Stimulated activated CD4-positive, alpha-beta T cell treated with anti-CD3 and anti-CD28 coated beads, Interleukin-12 subunit alpha, Interleukin-12 subunit beta, amount 100 ng/mL, for 48 hours (primary cell): ENCODE measurements around the gene SYNJ1.
"Not testable (repeated sequence)": the region's sequence is repeated elsewhere in the genome, so short reads cannot be mapped to it uniquely, and the experiment has no call there.

ENCODE experiments used
- DNase-seq, 3 donors: peaks; one replicate each; pipeline ENCODE4 v3.0.0-alpha.2; 2020; ENCODE audit warnings: low read depth in 2 of 3, low spot score in 1 of 3

The SYNJ1 gene

DNA sequence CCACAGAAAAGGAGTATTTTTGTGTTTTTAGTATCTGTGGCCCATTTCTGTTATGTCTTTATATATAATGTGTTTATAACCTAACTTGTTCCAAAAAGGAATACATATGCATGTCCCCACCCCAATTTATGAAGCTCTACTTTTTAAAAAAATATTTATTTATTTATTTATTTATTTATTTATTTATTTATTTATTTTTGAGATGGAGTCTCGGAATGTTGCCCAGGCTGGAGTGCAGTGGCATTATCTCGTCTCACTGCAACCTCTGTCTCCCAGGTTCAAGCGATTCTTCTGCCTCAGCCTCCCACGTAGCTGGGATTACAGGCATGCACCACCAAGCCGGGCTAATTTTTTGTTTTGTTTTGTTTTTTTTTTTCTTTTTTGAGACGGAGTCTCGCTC lies 32.3 kb downstream of the SYNJ1 start:
- not testable (repeated sequence) for DNase-seq

DNA sequence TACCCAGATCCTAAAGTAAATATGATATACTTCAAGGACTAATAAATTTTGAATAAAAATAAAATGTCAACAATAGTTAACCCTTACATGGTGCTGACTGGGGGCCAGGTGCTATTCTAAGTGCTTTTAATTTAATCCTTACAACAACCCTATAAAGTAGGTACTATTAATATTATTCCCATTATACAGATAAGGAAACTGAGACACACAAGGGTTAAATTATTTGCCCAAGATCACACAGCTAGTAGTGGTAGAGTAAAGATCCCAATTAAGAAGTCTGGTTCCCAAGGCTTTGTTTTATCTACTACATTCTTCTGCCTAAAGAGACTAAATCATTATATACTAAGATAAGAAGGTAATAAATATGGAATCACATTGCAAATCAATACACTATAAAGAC lies 34.2 kb downstream of the SYNJ1 start:
- DNase-seq, result no peak

DNA sequence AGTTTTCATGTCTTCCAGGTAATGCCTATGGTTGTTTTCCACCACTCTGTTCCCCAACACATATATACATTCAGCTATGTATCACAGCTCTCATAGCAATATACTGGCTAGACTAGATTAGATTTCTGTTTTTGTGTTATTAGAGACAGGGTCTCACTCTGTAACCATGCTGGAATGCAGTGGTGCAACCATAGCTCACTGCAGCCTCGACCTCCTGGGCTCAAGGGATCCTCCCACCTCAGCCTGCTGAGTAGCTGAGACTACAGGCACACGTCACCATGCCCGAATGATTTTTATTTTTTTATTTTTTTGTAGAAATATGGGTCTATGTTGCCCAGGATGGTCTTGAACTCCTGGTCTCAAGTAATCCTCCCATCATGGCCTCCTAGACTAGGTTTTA lies 37.7 kb downstream of the SYNJ1 start:
- no peak for DNase-seq

DNA sequence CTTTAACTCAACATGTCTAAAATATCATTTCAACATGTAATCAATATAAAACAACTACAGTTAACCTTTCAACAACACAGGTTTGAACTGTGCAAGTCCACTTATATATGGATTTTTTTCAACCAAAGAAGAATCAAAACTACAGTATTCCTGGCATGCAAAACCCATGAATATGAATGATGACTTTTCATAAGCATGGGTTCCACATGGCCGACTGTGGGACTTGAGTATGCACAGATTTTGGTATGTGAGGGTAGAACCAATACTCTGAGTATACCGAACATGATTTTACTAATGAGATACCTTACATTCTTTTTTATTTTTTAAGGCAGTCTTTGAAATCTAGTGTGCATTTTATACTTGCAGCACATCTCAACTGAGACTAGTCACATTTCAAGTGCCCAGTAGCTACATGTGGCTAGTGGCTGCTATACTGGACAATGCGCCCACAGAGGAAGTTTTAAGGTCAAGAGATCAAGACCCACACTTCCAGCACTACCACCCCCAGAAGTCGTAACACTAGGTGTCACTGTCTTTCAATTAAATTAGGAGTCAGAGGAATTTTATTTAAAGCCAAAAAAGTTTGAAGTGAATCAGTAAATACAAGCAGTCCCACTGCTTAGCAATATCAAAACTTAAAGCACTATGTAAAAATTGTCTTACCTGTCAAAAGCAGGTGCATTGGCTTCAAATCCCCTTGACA lies 40.0 kb downstream of the SYNJ1 start:
- DNase-seq, result no peak

DNA sequence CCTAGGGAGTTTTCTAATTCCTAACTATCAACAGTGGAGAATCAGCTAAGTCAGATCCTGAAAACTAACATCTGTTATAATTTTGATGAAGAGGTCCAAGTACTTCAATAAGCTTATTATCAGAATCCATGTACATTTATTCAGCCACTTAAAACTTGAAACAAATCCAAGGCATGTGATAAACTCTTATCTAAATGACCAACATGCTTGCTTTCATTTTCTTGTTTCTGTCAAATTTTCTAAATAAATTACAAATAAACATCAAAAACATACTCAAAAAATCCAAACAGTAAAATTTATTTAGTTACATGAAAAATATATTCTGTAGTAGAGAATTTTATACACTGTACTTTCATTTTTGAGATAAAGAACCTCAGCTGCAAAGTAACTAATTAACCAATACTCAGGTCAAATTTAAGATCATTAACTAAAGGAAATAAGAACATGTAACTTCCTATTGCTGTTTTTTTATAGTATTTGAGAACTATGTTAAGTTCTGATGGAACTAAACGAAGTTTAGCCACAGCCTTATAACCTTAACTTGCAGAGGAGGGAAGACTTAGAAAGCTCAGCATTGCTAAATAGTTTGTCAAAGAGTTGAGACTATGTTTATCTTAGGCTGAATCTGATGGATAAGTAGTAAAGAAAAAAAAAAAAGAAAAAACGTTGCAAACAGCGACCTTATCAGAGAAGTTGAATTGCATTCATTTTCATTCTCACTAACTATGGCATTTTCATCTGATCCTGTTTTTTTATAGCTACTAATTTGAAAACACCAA lies 44.9 kb downstream of the SYNJ1 start:
- DNase-seq, result no peak

DNA sequence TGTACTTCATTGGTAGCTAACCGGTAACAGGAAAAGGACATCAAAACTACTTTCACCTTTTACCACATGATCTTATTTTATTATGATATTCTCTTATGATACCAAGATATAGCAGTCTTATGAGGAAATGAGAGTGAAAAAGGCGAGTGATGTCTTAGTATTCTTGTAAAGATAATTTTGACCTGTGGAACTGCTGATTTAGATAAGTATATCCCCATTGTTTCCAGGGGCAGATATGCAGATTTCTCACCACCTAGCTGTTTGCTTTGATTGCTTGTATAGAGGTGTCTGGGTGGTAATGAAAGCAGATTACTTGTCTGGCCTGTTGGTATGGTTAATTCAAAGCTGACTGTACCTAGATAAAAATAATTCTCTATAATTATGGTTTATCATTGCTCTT lies 53.1 kb downstream of the SYNJ1 start:
- DNase-seq, result no peak

DNA sequence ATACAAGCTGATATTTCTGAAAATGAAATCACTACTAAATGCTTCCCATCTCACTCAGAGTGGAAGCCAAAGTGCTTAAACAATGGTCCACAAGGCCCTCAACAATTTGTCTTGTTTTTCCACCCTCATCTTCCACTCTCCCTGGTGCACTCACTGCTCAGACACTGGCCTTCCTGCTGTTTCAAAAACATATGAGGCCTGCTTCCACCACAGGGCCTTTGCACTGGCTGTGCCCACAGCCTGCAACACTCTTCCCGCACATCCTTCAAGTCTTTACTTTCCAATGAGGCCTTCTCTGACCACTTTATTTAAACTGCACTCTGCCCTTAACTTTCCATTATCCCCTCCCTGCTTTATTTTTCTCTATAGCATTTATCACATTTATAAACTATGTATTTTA lies 53.8 kb downstream of the SYNJ1 start:
- no peak for DNase-seq

DNA sequence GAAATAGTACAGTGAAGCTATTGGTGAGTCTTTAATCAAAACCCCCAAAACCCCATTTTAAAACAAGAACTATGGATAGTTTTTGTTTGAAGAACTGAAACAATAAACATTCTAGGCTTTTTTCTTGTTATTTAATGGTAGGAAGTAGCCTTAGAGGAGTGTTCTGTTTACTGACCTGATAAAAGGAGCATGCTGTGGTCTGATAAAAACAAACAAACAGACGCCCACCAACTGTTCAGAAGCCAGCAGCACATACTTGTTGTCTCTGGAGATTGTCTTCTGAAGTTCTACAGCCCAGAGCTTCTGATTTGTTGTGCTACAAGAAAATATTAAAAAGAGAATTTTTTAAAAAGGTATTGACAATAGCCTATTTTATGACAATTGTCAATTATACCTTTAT lies 61.6 kb downstream of the SYNJ1 start:
- no peak for DNase-seq

DNA sequence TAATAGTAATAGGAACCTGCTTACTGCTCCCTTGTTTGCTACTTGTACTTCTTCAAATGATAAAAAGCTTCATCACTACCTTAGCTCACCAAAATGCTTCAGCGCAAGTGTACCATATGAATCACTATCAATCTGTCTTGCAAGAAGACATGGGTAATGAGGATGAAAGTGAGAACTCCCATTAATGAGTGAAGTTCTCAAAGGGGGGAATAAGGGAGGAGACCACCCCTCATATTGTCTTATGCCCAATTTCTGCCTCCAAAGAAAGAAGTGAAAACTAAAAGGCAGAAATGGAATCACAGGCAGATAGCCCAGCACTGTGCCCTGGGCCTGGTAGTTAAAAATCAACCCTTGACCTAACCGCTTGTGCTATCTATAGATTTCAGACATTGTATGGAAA lies 63.7 kb downstream of the SYNJ1 start:
- not testable (repeated sequence) for DNase-seq

DNA sequence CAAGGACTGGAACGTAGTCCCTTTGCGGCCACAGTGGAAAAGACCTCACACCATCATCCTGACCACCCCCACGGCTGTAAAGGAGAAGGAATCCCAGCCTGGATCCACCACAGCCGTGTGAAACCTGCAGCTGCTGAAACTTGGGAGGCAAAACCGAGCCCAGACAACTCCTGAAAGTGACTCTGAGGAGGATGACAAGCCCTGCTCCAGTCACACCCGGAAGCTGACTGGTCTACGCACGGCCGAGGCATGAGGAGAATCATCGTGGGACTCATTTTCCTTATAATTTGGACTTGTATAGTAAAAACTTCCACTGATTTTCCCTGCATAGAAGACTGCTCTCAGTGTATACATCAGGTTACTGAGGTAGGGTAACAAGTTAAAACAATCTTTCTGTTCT lies 65.8 kb downstream of the SYNJ1 start:
- DNase-seq, result not testable (repeated sequence)

DNA sequence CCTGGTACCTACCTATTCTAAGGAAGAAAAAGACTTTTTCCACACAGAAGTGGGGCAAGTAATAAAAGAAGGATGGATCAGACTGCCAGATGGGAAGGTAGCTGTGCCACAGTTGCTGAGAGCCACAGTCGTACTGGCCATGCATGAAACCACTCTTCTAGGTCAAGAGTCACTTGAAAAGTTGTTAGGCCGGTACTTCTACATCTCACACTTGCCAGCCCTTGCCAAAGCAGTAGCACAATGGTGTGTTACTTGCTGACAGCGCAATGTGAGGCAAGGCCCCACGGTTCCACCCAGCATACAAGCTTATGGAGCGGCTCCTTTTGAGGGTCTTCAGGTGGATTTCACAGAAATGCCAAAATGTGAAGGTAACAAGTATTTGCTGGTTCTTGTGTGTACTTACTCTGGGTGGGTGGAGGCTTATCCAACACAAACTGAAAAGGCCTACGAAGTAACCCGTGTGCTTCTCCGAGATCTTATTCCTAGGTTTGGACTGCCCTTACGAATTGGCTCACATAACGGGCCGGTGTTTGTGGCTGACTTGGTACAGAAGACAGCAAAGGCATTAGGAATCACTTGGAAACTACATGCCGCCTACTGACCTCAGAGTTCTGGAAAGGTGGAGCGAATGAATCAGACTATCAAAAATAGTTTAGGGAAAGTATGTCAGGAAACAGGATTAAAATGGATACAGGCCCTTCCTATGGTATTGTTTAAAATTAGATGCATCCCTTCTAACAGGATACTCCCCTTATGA lies 66.6 kb downstream of the SYNJ1 start:
- DNase-seq, result not testable (repeated sequence)

DNA sequence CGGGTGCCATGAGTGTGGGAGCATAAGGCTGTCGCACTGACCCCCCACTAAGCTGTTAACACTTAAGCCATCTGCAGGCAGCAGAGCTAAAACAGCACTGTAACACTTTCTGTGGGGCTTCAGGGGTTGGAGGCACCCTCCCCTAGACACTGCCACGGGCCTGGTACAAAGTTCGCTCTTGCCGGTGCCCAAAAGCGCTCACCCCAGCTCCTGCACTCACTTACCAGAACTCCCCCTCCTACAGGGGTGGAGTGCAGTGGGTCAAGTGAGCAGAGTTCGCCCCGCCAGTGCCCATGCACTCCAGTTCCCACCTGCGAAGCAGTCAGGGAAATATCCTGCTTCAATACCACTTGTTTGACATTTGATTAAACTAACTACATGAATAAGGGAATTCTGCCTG lies 69.3 kb downstream of the SYNJ1 start:
- no peak for DNase-seq

DNA sequence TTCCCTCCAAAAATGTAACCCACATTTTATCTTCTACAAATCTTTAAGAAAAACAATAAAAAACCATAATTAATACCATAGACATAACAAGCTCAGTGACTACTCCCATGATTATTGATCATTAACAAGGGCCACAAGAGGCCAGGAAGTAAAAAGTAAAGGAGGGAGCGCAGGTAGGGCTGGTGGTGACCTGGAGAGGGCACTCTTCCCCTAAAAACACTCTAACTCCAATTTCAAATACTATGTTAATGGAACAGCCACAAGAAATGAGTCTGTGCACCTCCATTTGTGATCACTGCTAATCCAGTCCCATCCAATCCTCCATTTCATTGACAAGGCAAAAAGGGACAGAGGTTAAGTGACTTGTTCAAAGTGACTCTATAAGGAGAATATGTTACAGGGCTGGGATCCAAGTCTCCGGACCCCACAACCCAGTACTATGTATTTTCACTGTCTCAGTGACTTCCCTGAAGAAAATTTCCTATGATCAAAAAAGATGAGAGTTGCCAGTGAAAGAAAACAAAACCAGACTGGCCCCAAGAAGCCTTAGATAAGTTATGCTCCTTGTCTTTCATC lies 74.4 kb downstream of the SYNJ1 start:
- DNase-seq, result peak in 2 of 3 donors; percentile 2 to 8

DNA sequence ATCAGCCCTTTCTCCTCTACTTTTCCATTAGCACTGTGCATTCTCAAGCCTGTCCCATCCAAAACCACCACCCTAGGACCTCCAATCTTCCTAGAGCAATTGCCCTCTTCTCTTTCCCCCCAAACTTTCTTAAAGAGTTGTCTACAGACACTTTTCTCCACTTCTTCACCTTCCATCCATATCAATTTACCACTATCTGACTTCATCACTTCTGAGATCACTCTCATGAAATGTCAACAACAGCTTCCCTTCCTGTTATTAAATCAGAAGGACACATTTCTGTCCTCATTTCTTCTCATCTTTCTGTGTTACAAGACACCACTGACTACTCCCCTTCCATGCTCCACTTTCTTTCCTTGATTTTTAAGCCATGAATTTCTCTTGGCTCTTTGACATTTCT lies 79.6 kb downstream of the SYNJ1 start:
- no peak for DNase-seq

DNA sequence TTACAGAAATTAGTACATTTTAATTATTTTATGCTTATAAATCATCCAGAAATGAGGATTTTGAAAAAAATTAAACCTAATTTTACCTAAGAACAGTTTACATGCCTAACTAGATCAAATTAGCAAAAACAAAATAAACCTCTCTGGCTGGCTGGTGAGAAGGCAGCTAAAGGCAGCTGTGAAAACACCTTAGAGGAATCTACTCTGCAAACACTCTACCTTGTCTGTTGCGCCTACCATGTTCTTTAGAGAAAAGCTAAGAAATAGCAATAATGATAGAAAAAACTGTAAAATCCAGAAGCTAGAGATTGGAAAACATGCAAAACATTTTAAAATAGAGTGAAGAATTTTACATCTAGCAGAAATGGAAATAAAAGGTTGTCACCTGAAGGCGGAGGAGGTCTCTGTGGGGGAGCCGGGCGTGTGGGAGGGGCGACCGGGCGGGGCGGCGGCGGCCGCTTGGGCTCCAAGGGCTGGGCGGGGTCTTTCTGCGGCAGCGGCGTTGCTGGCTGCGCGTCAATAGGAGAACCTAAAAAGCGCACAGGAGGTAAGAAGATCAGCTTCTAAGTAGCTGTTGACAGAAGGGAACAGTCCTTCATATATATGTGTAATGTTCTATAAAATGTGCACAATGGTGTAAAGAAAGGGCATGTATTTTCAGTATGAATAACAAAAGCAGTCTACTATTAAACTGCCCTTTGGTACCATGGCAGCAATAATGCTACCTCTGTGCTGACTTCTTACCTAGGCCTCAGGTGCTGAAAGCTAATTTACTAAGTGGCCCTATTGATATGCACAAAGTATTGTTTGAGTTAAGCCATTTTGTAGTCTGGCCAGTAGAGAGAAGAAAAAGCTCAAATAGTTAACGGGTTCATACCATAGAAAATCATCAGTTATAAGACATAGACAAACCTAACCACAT lies 82.3 kb downstream of the SYNJ1 start:
- DNase-seq, result no peak

DNA sequence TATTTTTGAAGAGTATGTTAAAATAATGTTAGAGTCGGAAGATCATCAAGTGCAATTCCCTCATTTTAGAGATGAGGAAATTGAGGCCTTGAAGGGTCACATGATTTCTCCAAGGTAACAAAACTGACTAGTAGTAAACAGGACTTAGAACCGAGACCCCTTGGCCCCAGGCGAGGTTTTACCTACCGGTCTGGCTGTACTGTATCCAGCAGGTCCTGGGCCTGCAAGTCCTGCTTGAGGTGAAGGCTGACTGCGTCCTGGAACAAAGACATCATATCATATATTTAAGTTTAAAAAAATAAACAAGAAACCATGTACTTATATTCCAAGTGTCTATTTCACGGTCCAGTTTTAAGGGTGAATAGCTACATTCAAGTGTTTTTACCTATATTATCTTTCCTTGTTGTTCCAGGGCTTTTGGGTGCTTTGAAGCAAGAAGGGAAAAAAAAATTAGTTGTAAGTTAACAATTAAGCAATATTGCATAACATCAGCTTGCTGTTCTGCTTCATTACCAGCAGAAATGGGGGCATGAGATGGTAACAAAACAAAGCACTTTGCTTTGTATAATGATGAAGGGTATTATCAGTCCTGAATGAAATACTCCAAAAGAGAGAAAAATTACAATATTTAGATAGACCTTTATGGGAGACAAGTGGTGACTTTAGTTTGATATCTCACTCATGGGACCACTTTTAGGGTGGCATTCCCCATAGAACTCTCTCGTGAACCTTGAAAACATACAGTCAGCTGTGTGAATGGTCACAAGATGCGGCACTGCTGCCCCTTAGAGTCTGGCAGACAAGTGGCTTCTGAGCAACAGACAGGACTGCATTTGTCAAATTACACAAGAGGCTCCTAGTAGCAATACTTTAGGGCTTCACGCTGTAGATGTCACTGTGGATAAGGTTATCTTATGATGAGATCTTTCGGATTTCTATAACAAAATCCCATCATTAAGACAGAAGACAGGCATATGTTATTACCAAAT lies 85.8 kb downstream of the SYNJ1 start:
- no peak for DNase-seq

DNA sequence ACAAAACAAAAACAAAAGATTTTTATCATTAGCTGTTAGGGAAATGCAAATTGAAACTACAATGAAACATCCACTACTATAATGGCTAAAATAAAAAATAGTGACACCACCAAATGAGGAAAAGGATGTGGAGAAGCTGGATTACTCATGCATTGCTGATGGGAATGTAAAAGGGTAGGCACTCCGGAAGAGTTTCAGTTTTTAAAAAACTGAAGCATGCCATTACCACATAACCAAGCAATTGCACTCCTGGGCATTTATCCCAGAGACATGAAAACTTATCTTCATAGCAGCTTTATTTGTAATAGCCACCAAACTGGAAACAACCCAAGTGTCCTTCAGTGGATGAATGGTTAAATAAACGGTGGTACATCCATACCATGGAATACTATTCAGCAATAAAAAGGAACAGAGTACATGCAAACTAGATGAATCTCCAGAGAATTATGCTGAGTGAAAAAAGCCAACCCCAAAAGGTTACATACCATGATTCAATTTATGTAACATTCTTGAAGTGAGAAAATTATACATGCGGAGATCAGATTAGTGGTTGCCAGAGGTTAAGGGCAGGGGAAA lies 101.1 kb downstream of the SYNJ1 start:
- no peak for DNase-seq

DNA sequence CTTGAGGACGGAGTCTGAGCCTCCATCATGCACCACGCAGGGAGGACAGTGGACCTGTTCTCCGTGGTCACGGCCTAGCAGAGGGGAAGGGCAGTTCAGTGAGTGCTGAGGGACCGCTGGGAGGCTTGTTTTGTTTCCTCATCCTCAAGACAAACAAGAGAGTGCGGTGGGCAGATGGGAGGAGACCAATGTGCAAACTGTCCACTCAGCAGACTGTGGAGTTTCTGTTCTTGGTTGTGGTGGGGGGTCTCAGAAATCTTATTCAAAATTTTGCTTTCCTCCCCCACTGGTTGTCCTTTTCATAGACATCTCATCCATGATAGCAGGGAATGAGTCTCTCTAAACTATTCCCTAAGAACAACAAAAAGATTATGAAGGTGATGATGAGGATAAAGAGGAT lies 109.6 kb downstream of the SYNJ1 start:
- not testable (repeated sequence) for DNase-seq

DNA sequence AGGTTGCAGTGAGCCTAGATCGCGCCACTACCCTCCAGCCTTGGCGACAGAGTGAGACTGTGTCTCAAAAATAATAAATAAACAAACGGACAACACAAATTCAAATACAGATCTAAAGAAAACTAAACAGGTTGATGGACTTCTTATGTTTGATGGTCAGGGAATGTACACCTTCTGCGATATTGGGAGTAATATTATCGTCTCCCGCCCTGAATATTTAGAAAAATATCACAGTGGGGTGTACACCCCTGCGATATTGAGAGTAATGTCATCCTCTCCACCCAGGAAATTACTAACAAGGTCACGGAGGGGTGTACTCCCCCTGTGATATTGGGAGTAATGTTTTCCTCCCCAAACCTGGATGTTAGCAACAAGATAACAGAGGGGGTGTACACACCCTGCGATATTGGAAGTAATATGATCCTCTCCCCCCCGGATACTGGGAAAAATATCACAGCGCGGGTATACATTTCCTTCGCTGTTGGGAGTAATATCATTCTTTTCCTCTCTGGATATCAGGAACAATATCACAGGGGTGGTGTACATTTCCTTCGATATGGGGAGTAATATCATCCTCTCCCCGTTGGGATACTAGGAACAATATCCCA lies 114.3 kb downstream of the SYNJ1 start:
- DNase-seq, result no peak
